Esophagus muscularis mucosa (tissue), 4 donors: Measurements from ENCODE around the gene ERBB2.

Experiments
- EP300 ChIP-seq: sonication (generic); formaldehyde crosslinking; IDR thresholded peaks from one replicate; pipeline ENCODE4 v1.6.1; 2017; ENCODE audit warnings: antibody characterized with exemption
- POLR2A ChIP-seq: fragments of 450-650 bp; IDR thresholded peaks from one replicate; pipeline ENCODE4 v1.6.1; 2017; ENCODE audit warnings: antibody characterized with exemption, moderate library complexity, mild to moderate bottlenecking, low read depth
- POLR2AphosphoS5 ChIP-seq, 2 donors: sonication (generic); formaldehyde crosslinking; IDR thresholded peaks; one replicate each; pipeline ENCODE4 v1.6.1; 2017; ENCODE audit warnings: antibody characterized with exemption in 2 of 2
- TF ChIP-seq, protein P1 (sequence below), 3 experiments: fragments of 200-600 bp in 2 of 3; fragments of 450-650 bp in 1 of 3; sonication (generic) in 2 of 3; IDR thresholded peaks; one replicate each; pipeline ENCODE4 v1.5.1; 2017 to 2019; ENCODE audit warnings: antibody characterized with exemption in 3 of 3, mild to moderate bottlenecking in 2 of 3, moderate library complexity in 1 of 3

DNA sequence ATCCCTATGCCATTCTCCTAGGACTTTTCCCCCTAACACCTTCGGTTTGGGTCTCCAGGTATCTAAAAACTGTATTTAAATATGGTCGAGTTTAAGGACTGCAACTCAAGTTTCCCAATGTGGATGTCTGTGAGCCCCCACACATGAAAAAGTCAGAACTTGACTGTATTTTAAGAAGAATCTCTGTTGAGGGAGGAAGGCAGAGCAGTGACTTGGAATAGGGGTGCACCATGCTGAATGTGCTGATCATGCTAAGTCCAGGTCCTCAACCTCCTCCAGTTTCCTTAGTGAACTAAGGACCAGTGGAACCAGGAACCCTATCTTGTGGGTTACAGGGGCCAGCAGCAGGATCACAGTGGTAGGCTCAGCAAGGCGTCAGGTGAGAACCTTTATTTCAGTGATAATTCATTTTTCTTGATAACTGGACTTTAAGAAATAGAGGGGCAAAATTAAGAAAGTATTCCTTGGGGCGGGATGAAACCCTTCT is 57.4 kb downstream of the ERBB2 start:
- TF ChIP-seq POLR2A: no peak
- TF ChIP-seq, protein P1, sequence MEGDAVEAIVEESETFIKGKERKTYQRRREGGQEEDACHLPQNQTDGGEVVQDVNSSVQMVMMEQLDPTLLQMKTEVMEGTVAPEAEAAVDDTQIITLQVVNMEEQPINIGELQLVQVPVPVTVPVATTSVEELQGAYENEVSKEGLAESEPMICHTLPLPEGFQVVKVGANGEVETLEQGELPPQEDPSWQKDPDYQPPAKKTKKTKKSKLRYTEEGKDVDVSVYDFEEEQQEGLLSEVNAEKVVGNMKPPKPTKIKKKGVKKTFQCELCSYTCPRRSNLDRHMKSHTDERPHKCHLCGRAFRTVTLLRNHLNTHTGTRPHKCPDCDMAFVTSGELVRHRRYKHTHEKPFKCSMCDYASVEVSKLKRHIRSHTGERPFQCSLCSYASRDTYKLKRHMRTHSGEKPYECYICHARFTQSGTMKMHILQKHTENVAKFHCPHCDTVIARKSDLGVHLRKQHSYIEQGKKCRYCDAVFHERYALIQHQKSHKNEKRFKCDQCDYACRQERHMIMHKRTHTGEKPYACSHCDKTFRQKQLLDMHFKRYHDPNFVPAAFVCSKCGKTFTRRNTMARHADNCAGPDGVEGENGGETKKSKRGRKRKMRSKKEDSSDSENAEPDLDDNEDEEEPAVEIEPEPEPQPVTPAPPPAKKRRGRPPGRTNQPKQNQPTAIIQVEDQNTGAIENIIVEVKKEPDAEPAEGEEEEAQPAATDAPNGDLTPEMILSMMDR (IDR thresholded peaks at IDR 0.05): no peak
- no peak for TF ChIP-seq EP300
- no peak for TF ChIP-seq POLR2AphosphoS5 (IDR thresholded peaks at IDR 0.05)
